ENCODE measurements around the gene ICA1.

The ICA1 gene

GRCh38 chr7:8142477-8142876, 119.5 kb downstream of the ICA1 start:
- no peak overlapping the region for H3K4me3 ChIP-seq (ENCODE audit: low read depth, low read length)
- H3K27ac ChIP-seq, result no peak overlapping the region
- no peak for TF ChIP-seq CTCF (IDR thresholded peaks at IDR 0.05; ENCODE audit: low read depth, low read length)
- H3K27me3 ChIP-seq (ENCODE audit: insufficient read depth, low read depth, severe bottlenecking), result no peaks in the 10 kb centered on the region
- H3K36me3 ChIP-seq, result no peaks in the 10 kb centered on the region
- H3K9me3 ChIP-seq (ENCODE audit: severe bottlenecking), result no peaks in the 10 kb centered on the region
- no peak for DNase-seq

- H3K9me3 ChIP-seq (ENCODE audit: severe bottlenecking), result no peaks in the 10 kb centered on the region
- no peak overlapping the region for H3K27ac ChIP-seq
- no peaks in the 10 kb centered on the region for H3K27me3 ChIP-seq (ENCODE audit: insufficient read depth, low read depth, severe bottlenecking)
- no peak for DNase-seq
- no peaks in the 10 kb centered on the region for H3K36me3 ChIP-seq
- H3K4me3 ChIP-seq (ENCODE audit: low read depth, low read length), result no peak overlapping the region
- TF ChIP-seq CTCF (IDR thresholded peaks at IDR 0.05; ENCODE audit: low read depth, low read length), result no peak
Measured at GRCh38 chr7:8141070-8141469, 120.9 kb downstream of the ICA1 start.

GRCh38 chr7:8136051-8136730, 125.8 kb downstream of the ICA1 start:
- Histone ChIP-seq H3K9me3 (ENCODE audit: severe bottlenecking) (no peaks in the 10 kb centered on the region), H3K4me3 (ENCODE audit: low read depth, low read length) (no peak overlapping the region), H3K36me3 (no peaks in the 10 kb centered on the region), H3K27me3 (ENCODE audit: insufficient read depth, low read depth, severe bottlenecking) (no peaks in the 10 kb centered on the region), H3K27ac (no peak overlapping the region)
- no peak for DNase-seq
- no peak for TF ChIP-seq CTCF (IDR thresholded peaks at IDR 0.05; ENCODE audit: low read depth, low read length)

- no peak overlapping the region for H3K27ac ChIP-seq
- TF ChIP-seq CTCF (IDR thresholded peaks at IDR 0.05; ENCODE audit: low read depth, low read length), result no peak
Measured at GRCh38 chr7:8135417-8135816, 126.5 kb downstream of the ICA1 start.

GRCh38 chr7:8134089-8134733, 127.8 kb downstream of the ICA1 start:
- Histone ChIP-seq H3K27ac (no peak overlapping the region), H3K27me3 (ENCODE audit: insufficient read depth, low read depth, severe bottlenecking) (no peaks in the 10 kb centered on the region), H3K36me3 (no peaks in the 10 kb centered on the region), H3K4me3 (ENCODE audit: low read depth, low read length) (no peak overlapping the region), H3K9me3 (ENCODE audit: severe bottlenecking) (no peaks in the 10 kb centered on the region)
- TF ChIP-seq CTCF (IDR thresholded peaks at IDR 0.05; ENCODE audit: low read depth, low read length), result no peak
- DNase-seq, result no peak

More at GRCh38 chr7:8135417-8135816, 126.5 kb downstream of the ICA1 start:
- DNase-seq, result no peak
- Histone ChIP-seq H3K36me3 (no peaks in the 10 kb centered on the region), H3K4me3 (ENCODE audit: low read depth, low read length) (no peak overlapping the region), H3K27me3 (ENCODE audit: insufficient read depth, low read depth, severe bottlenecking) (no peaks in the 10 kb centered on the region), H3K9me3 (ENCODE audit: severe bottlenecking) (no peaks in the 10 kb centered on the region)

Measured in WERI-Rb-1 (cell line).